ENCODE measurements around the gene ORAI1.

GRCh38 chr12:121579190-121579791 lies 47.0 kb upstream of the ORAI1 start:
- TF ChIP-seq, protein P1, sequence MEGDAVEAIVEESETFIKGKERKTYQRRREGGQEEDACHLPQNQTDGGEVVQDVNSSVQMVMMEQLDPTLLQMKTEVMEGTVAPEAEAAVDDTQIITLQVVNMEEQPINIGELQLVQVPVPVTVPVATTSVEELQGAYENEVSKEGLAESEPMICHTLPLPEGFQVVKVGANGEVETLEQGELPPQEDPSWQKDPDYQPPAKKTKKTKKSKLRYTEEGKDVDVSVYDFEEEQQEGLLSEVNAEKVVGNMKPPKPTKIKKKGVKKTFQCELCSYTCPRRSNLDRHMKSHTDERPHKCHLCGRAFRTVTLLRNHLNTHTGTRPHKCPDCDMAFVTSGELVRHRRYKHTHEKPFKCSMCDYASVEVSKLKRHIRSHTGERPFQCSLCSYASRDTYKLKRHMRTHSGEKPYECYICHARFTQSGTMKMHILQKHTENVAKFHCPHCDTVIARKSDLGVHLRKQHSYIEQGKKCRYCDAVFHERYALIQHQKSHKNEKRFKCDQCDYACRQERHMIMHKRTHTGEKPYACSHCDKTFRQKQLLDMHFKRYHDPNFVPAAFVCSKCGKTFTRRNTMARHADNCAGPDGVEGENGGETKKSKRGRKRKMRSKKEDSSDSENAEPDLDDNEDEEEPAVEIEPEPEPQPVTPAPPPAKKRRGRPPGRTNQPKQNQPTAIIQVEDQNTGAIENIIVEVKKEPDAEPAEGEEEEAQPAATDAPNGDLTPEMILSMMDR (optimal IDR thresholded peaks at IDR 0.05 in 1 of 3, IDR thresholded peaks at IDR 0.05 in 1 of 3, conservative IDR thresholded peaks at IDR 0.05 in 1 of 3; ENCODE audit: extremely low read depth in 1 of 3, insufficient read depth in 2 of 3, low read length in 3 of 3) = no peak
- no peak for TF ChIP-seq EZH2 (IDR thresholded peaks at IDR 0.05; ENCODE audit: low read length)
